LNCAP (cell line): ENCODE measurements around the gene HELLS.

Experiments
- TF ChIP-seq, protein P1 (sequence below): fragments of 450-650 bp; IDR thresholded peaks from 2 replicates; pipeline ENCODE4 v1.5.1; 2017; ENCODE audit warnings: mild to moderate bottlenecking

Gene HELLS

GRCh38 chr10:94545391-94546048, at the start of gene HELLS:
Gene HELLS, plus strand, starts transcription at chr10:94545788. Its CDS starts 134 bp downstream, at chr10:94545922.
- TF ChIP-seq, protein P1, sequence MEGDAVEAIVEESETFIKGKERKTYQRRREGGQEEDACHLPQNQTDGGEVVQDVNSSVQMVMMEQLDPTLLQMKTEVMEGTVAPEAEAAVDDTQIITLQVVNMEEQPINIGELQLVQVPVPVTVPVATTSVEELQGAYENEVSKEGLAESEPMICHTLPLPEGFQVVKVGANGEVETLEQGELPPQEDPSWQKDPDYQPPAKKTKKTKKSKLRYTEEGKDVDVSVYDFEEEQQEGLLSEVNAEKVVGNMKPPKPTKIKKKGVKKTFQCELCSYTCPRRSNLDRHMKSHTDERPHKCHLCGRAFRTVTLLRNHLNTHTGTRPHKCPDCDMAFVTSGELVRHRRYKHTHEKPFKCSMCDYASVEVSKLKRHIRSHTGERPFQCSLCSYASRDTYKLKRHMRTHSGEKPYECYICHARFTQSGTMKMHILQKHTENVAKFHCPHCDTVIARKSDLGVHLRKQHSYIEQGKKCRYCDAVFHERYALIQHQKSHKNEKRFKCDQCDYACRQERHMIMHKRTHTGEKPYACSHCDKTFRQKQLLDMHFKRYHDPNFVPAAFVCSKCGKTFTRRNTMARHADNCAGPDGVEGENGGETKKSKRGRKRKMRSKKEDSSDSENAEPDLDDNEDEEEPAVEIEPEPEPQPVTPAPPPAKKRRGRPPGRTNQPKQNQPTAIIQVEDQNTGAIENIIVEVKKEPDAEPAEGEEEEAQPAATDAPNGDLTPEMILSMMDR, result no peak

GRCh38 chr10:94496010-94496409, 49.6 kb upstream of the HELLS start:
- TF ChIP-seq, protein P1, result no peak

DNA sequence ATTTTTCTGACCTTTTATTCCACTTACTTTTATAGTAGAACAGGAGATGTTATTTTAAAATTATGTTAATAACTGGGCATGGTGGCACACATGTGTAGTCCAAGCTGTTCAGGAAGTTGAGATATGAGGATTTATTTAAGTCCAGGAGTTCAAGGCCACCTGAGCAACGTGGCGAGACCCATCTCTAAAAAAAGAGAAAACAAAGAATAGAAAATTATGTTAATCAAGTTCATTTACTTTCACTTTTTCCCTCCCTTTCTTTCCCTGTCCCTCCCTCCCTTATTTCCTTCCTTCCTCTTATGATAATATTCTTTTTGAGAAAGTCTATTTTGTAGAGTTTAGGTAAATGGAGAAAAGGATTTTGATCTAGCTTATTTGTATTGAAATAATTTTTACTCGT, 48.9 kb upstream of the HELLS start:
- TF ChIP-seq, protein P1, result no peak

- TF ChIP-seq, protein P1, result peak; percentile 53
Measured at GRCh38 chr10:94500063-94500462, 45.5 kb upstream of the HELLS start.

DNA sequence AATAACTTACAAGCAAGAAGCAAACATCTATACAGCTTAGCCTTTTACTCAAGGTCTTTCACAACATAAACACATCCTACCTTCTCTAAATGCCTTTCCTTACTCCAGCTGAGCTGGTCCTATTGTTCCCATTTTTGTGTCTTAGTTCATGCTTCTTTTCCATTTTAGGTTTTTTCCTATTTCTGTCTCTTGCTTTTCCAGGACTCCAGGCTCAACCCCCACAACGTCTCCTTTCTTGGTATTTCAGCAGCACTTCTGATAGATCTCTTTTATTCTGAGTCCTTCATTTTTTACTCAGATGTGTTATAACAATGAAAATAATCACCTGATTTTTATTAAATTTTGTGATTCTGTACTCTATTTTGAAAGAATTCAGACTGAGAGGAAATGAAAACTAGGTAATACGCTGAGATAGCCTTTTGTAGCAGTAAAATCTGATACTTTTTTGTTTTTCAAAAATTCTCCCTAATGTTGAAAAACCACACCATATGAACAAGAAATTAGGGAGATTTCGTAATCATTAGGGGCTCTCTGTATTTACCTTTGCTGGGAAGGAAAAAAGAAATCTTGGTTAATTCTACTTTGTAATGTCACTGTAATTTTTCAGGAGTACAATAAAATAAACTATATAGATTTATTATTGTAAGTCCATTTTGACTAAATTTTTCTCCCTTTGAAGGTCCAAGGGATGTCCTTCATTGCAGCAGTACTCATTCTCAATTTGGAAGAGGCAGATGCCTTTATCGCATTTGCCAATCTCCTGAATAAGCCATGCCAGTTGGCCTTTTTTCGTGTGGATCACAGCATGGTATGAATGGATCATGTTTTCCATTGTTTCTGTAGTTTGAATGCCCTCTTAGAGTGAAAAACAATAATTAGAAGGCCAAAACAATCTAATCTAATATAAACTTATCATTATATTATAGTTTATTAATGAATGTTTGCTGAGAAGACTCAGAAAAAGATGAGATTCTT, 24.0 kb upstream of the HELLS start:
- TF ChIP-seq, protein P1, result no peak

DNA sequence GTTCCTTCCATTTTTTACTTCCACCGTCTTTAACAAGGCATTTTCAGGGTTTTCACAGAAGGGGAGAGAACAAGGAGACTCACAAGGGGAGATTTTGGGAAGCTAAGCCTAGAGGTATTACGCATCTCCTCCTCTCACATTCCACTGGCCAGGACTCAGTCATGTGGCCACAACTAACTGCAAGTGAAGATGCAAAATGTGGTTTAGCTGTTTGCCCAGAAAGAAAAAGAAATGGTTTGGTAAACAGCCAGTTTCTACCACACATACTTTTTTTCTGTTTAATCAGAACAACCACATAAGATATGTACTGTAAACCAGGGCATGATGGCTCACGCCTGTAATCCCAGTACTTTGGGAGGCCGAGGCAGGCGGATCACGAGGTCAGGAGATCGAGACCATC, 21.4 kb upstream of the HELLS start:
- TF ChIP-seq, protein P1, result no peak

- TF ChIP-seq, protein P1, result no peak
Measured at GRCh38 chr10:94524711-94525110, 20.9 kb upstream of the HELLS start.
